MM.1S (cell line): ENCODE data around the gene SFI1.
"Not testable (repeated sequence)": the region's sequence is repeated elsewhere in the genome, so short reads cannot be mapped to it uniquely, and the experiment has no call there.

Source experiments
- DNase-seq: peaks from one replicate; pipeline ENCODE4 v3.0.0-alpha.2; 2015
- H2AFZ ChIP-seq: fragments of 300-600 bp; sonication (generic); 2 replicates; pipeline ENCODE4 v1.6.0; 2016; ENCODE audit warnings: antibody characterized with exemption, low read length
- H3F3A ChIP-seq: fragments of 300-600 bp; sonication (generic); 2 replicates; pipeline ENCODE4 v1.6.1; 2016; ENCODE audit warnings: mild to moderate bottlenecking, antibody characterized with exemption, low read length, moderate library complexity, mixed read lengths; ENCODE audit not compliant: insufficient read depth
- H3K27ac ChIP-seq: fragments of 300-600 bp; sonication (generic); 2 replicates; pipeline ENCODE4 v1.5.1; 2016; ENCODE audit warnings: mild to moderate bottlenecking, low read length
- H3K27me3 ChIP-seq: fragments of 300-600 bp; sonication (generic); replicated peaks from 2 replicates; pipeline ENCODE4 v1.6.0; 2016; ENCODE audit warnings: low read length; ENCODE audit not compliant: insufficient read depth
- H3K36me3 ChIP-seq: fragments of 300-600 bp; sonication (generic); replicated peaks from 2 replicates; pipeline ENCODE4 v1.6.1; 2016; ENCODE audit warnings: mild to moderate bottlenecking, low read length, mixed read lengths; ENCODE audit not compliant: insufficient read depth
- H3K4me1 ChIP-seq: fragments of 300-600 bp; sonication (generic); 2 replicates; pipeline ENCODE4 v1.6.1; 2016; ENCODE audit warnings: low read length, mixed read lengths
- H3K4me2 ChIP-seq: fragments of 300-600 bp; sonication (generic); 2 replicates; pipeline ENCODE4 v1.6.0; 2016; ENCODE audit warnings: low read depth, low read length
- H3K4me3 ChIP-seq: fragments of 300-600 bp; sonication (generic); 2 replicates; pipeline ENCODE4 v1.5.1; 2016; ENCODE audit warnings: low read length, mixed read lengths
- H3K79me2 ChIP-seq: fragments of 300-600 bp; sonication (generic); 2 replicates; pipeline ENCODE4 v1.6.1; 2016; ENCODE audit warnings: mixed run types, low read length, mixed read lengths
- H3K9ac ChIP-seq: fragments of 300-600 bp; sonication (generic); 2 replicates; pipeline ENCODE4 v1.6.1; 2016; ENCODE audit warnings: low read length, mixed read lengths
- H3K9me2 ChIP-seq: fragments of 300-600 bp; sonication (generic); replicated peaks from 2 replicates; pipeline ENCODE4 v1.6.1; 2016; ENCODE audit warnings: mild to moderate bottlenecking, low read length, mixed read lengths; ENCODE audit not compliant: insufficient read depth
- H3K9me3 ChIP-seq: fragments of 300-600 bp; sonication (generic); replicated peaks from 2 replicates; pipeline ENCODE4 v1.6.1; 2016; ENCODE audit warnings: mild to moderate bottlenecking, low read length, mixed read lengths; ENCODE audit not compliant: insufficient read depth
- H4K20me1 ChIP-seq: fragments of 300-600 bp; sonication (generic); 2 replicates; pipeline ENCODE4 v1.6.1; 2016; ENCODE audit warnings: mild to moderate bottlenecking, low read length, moderate library complexity, mixed read lengths; ENCODE audit not compliant: insufficient read depth
- CTCF ChIP-seq: fragments of 300-600 bp; sonication (generic); IDR thresholded peaks from 2 replicates; pipeline ENCODE4 v1.5.1; 2016; ENCODE audit warnings: antibody characterized with exemption, low read length, mixed read lengths
- EZH2 ChIP-seq: fragments of 300-600 bp; sonication (generic); optimal IDR thresholded peaks from 2 replicates; pipeline ENCODE3; 2017; ENCODE audit warnings: low read depth, mild to moderate bottlenecking, antibody characterized with exemption, low read length, mixed read lengths
- EZH2phosphoT487 ChIP-seq: fragments of 300-600 bp; sonication (generic); IDR thresholded peaks from 2 replicates; pipeline ENCODE4 v1.6.1; 2018; ENCODE audit warnings: antibody characterized with exemption, low read length

SFI1 gene

GRCh38 chr22:31520051-31520450 is 23.7 kb downstream of the SFI1 start:
- Histone ChIP-seq H3F3A (no peaks in the 10 kb centered on the region), H4K20me1 (no peaks in the 10 kb centered on the region), H3K9me2 (no peaks in the 10 kb centered on the region), H3K9me3 (no peaks in the 10 kb centered on the region), H3K4me1 (no peaks in the 10 kb centered on the region), H3K4me3 (no peak overlapping the region), H3K27ac (no peak overlapping the region), H3K36me3 (no peaks in the 10 kb centered on the region), H2AFZ (no peak overlapping the region), H3K9ac (no peak overlapping the region), H3K27me3 (no peaks in the 10 kb centered on the region), H3K4me2 (no peak overlapping the region), H3K79me2 (peaks cover 37% of the 10 kb centered on the region)
- no peak for DNase-seq
- TF ChIP-seq EZH2 = no peak
- no peak for TF ChIP-seq EZH2phosphoT487
- TF ChIP-seq CTCF = no peak

- not testable (repeated sequence) for H2AFZ ChIP-seq, H3K27me3 ChIP-seq, H3K4me1 ChIP-seq, H3K4me2 ChIP-seq, H3F3A ChIP-seq, H3K9me2 ChIP-seq, H3K9me3 ChIP-seq, DNase-seq, H3K36me3 ChIP-seq, H3K4me3 ChIP-seq, H3K9ac ChIP-seq, H4K20me1 ChIP-seq, H3K27ac ChIP-seq
- H3K79me2 ChIP-seq = peaks cover 37% of the 10 kb centered on the region
Measured at GRCh38 chr22:31524132-31524531, 27.8 kb downstream of the SFI1 start.

- Histone ChIP-seq H3K4me2 (no peak overlapping the region), H3K9ac (no peak overlapping the region), H3K27me3 (no peaks in the 10 kb centered on the region), H3F3A (no peaks in the 10 kb centered on the region), H3K79me2 (peaks cover 26% of the 10 kb centered on the region), H3K4me1 (no peaks in the 10 kb centered on the region), H3K4me3 (no peak overlapping the region), H3K9me2 (no peaks in the 10 kb centered on the region), H3K9me3 (no peaks in the 10 kb centered on the region), H4K20me1 (no peaks in the 10 kb centered on the region), H3K27ac (no peak overlapping the region), H3K36me3 (no peaks in the 10 kb centered on the region), H2AFZ (no peak overlapping the region)
- no peak for TF ChIP-seq CTCF
- no peak for TF ChIP-seq EZH2
- TF ChIP-seq EZH2phosphoT487 = no peak
- DNase-seq = no peak
Measured at GRCh38 chr22:31526270-31526669, 29.9 kb downstream of the SFI1 start.

- no peaks in the 10 kb centered on the region for H4K20me1 ChIP-seq
- H3K4me2 ChIP-seq = no peak overlapping the region
- H3K36me3 ChIP-seq = no peaks in the 10 kb centered on the region
- no peaks in the 10 kb centered on the region for H3F3A ChIP-seq
- no peak overlapping the region for H3K4me3 ChIP-seq
- no peak for TF ChIP-seq EZH2
- TF ChIP-seq CTCF = no peak
- no peak for TF ChIP-seq EZH2phosphoT487
- no peak overlapping the region for H2AFZ ChIP-seq
- no peaks in the 10 kb centered on the region for H3K9me3 ChIP-seq
- no peaks in the 10 kb centered on the region for H3K27me3 ChIP-seq
- peaks cover 6% of the 10 kb centered on the region for H3K79me2 ChIP-seq
- H3K4me1 ChIP-seq = no peaks in the 10 kb centered on the region
- H3K9me2 ChIP-seq = no peaks in the 10 kb centered on the region
- no peak for DNase-seq
- no peak overlapping the region for H3K27ac ChIP-seq
- H3K9ac ChIP-seq = no peak overlapping the region
Measured at GRCh38 chr22:31530823-31531195, 34.5 kb downstream of the SFI1 start.
